ENCODE data around the gene TOR4A.

DNA sequence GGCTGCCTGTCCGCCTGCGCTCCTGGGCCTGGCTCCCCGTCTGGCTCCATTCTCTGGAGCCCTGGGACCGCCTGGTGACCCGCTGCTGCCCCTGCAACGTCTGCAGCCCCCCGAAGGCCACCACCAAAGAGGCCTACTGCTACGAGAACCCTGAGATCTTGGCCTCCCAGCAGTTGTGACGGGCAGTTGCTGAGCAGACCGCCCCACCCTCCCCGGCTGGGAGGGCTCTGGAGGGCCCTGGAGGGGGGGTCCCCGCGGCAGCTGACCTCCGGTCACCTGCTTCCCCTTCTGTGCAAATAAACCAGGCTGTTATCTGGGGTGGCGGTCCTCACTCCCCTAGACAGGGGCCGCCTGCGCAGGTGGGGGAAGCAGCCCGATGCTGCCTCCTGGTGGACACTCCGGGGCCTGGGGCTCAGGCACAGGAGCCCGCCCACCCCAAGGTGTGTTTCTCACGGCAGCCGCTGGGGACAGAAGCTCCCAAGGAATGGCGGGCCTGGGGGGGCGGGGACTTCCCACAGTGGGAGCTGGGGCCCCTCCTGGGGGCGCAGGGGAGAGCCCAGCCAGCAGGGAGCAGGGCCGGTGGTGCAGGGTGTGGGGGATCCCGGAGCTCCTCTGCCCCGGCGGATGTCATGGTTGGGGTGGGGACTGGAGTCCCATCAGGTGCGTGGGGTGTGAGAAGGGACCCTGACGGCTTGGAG is 41.1 kb upstream of the TOR4A start:
- TF ChIP-seq CTCF (IDR thresholded peaks at IDR 0.05; ENCODE audit: insufficient read depth, low read length): peak; percentile 89
- no peak for TF ChIP-seq POLR2AphosphoS5 (IDR thresholded peaks at IDR 0.05; ENCODE audit: low read depth)
- TF ChIP-seq SPI1 (IDR thresholded peaks at IDR 0.05; ENCODE audit: borderline replicate concordance, low read depth): no peak
- TF ChIP-seq GABPA (IDR thresholded peaks at IDR 0.05; ENCODE audit: low read depth): no peak
- TF ChIP-seq, protein P1, sequence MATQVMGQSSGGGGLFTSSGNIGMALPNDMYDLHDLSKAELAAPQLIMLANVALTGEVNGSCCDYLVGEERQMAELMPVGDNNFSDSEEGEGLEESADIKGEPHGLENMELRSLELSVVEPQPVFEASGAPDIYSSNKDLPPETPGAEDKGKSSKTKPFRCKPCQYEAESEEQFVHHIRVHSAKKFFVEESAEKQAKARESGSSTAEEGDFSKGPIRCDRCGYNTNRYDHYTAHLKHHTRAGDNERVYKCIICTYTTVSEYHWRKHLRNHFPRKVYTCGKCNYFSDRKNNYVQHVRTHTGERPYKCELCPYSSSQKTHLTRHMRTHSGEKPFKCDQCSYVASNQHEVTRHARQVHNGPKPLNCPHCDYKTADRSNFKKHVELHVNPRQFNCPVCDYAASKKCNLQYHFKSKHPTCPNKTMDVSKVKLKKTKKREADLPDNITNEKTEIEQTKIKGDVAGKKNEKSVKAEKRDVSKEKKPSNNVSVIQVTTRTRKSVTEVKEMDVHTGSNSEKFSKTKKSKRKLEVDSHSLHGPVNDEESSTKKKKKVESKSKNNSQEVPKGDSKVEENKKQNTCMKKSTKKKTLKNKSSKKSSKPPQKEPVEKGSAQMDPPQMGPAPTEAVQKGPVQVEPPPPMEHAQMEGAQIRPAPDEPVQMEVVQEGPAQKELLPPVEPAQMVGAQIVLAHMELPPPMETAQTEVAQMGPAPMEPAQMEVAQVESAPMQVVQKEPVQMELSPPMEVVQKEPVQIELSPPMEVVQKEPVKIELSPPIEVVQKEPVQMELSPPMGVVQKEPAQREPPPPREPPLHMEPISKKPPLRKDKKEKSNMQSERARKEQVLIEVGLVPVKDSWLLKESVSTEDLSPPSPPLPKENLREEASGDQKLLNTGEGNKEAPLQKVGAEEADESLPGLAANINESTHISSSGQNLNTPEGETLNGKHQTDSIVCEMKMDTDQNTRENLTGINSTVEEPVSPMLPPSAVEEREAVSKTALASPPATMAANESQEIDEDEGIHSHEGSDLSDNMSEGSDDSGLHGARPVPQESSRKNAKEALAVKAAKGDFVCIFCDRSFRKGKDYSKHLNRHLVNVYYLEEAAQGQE (IDR thresholded peaks at IDR 0.05; ENCODE audit: insufficient replicate concordance, low read depth): no peak

Measured in HL-60 (cell line).